Fibroblast of skin of back (primary cell): ENCODE results near the gene CDC42SE2. TPM values are rescaled to one million over a fixed set of nuclear protein-coding genes. Genes with fewer than 3 reads are reported as not detected.
A peak's percentile ranks its signal among the peaks of the same experiment; 100 is the strongest.

Experiments
- DNase-seq: peaks from one replicate; pipeline ENCODE4 v3.0.0-alpha.2; 2013
- polyA plus RNA-seq, 2 experiments: library from polyadenylated mRNA; unstranded; fragments of 120-200 nt; gene quantifications; one replicate each; pipeline ENCODE4 v1.2.1, GENCODE V29; 2013; ENCODE audit not compliant: insufficient read length in 2 of 2

The CDC42SE2 gene
- polyA plus RNA-seq (2013, experiment 1 of 2; ENCODE audit: insufficient read length) = 21.9 TPM
- polyA plus RNA-seq (2013, experiment 2 of 2; ENCODE audit: insufficient read length) = 19.2 TPM

GRCh38 chr5:131263648-131264450 lies at the start of gene CDC42SE2:
Gene CDC42SE2 (plus strand): TSS chr5:131264053. CDS start chr5:131359494, 95,441 bp downstream.
- DNase-seq = peak; percentile 89

GRCh38 chr5:131214609-131215227 lies 49.1 kb upstream of the CDC42SE2 start:
- no peak for DNase-seq

- no peak for DNase-seq
Observed at GRCh38 chr5:131217791-131218190, 46.1 kb upstream of the CDC42SE2 start.

GRCh38 chr5:131218392-131218791 lies 45.5 kb upstream of the CDC42SE2 start:
- DNase-seq = peak; percentile 88

- DNase-seq = no peak
Observed at GRCh38 chr5:131220566-131220965, 43.3 kb upstream of the CDC42SE2 start.

GRCh38 chr5:131221008-131221703 lies 42.7 kb upstream of the CDC42SE2 start:
- DNase-seq = no peak

GRCh38 chr5:131221888-131222287 lies 42.0 kb upstream of the CDC42SE2 start:
- peak; percentile 32 for DNase-seq

GRCh38 chr5:131222731-131223130 lies 41.1 kb upstream of the CDC42SE2 start:
- DNase-seq = no peak

GRCh38 chr5:131223751-131224386 lies 40.0 kb upstream of the CDC42SE2 start:
- no peak for DNase-seq

GRCh38 chr5:131224387-131225201 lies 39.3 kb upstream of the CDC42SE2 start:
- DNase-seq = no peak

GRCh38 chr5:131225282-131225974 lies 38.4 kb upstream of the CDC42SE2 start:
- no peak for DNase-seq

- no peak for DNase-seq
Observed at GRCh38 chr5:131226899-131227298, 37.0 kb upstream of the CDC42SE2 start.

GRCh38 chr5:131228646-131229045 lies 35.2 kb upstream of the CDC42SE2 start:
- no peak for DNase-seq

GRCh38 chr5:131229623-131230022 lies 34.2 kb upstream of the CDC42SE2 start:
- DNase-seq = no peak

- no peak for DNase-seq
Observed at GRCh38 chr5:131230406-131230805, 33.4 kb upstream of the CDC42SE2 start.

GRCh38 chr5:131239686-131240085 lies 24.2 kb upstream of the CDC42SE2 start:
- no peak for DNase-seq

- DNase-seq = peak; percentile 91
Observed at GRCh38 chr5:131242728-131243255, 21.1 kb upstream of the CDC42SE2 start.

- no peak for DNase-seq
Observed at GRCh38 chr5:131245312-131245711, 18.5 kb upstream of the CDC42SE2 start.

- DNase-seq = no peak
Observed at GRCh38 chr5:131245948-131246347, 17.9 kb upstream of the CDC42SE2 start.

- DNase-seq = no peak
Observed at GRCh38 chr5:131246504-131246903, 17.3 kb upstream of the CDC42SE2 start.
